ENCODE measurements around the gene LIPG. TPM values are rescaled to one million over a fixed set of nuclear protein-coding genes. Genes with fewer than 3 reads are reported as not detected.

Gene LIPG
- total RNA-seq, 1 experiment from 2014 or later: 8.4 TPM

- no TSS peak for BruUV-seq (replicated peaks)
- Histone ChIP-seq H3K27ac (ENCODE audit: low read depth, low read length, poor library complexity, severe bottlenecking) (no peak overlapping the region), H3K9me3 (ENCODE audit: low read depth, low read length, poor library complexity, severe bottlenecking) (no peaks in the 10 kb centered on the region), H3K4me3 (ENCODE audit: low read depth, low read length, poor library complexity, severe bottlenecking) (no peak overlapping the region), H3K36me3 (ENCODE audit: insufficient read depth, low read length, poor library complexity, severe bottlenecking) (no peaks in the 10 kb centered on the region), H3K27me3 (replicated peaks; ENCODE audit: insufficient read depth, low read depth, low read length, poor library complexity) (no peaks in the 10 kb centered on the region), H3K4me1 (ENCODE audit: insufficient read depth, low read length, poor library complexity, severe bottlenecking) (no peaks in the 10 kb centered on the region)
- POLR2A ChIA-PET (ENCODE audit: low non-redundant PET): no interaction called here
- TF ChIP-seq EZH2 (IDR thresholded peaks at IDR 0.05; ENCODE audit: borderline replicate concordance, low read depth, low read length, poor library complexity, severe bottlenecking) (no peak), CTCF (conservative IDR thresholded peaks at IDR 0.05; ENCODE audit: low read depth, low read length) (no peak)
- DNase-seq (ENCODE audit: low spot score): no peak
- CTCF ChIA-PET: no interaction called here
- intact Hi-C loops (cut with micrococcal nuclease; ENCODE audit: unreplicated experiment): no loop called here
Observed at GRCh38 chr18:49591775-49592174, 29.9 kb downstream of the LIPG start.

GRCh38 chr18:49596687-49597086, 34.8 kb downstream of the LIPG start:
- DNase-seq (ENCODE audit: low spot score): no peak
- TF ChIP-seq CTCF (conservative IDR thresholded peaks at IDR 0.05; ENCODE audit: low read depth, low read length): no peak
- TF ChIP-seq EZH2 (IDR thresholded peaks at IDR 0.05; ENCODE audit: borderline replicate concordance, low read depth, low read length, poor library complexity, severe bottlenecking): no peak
- ChIA-PET POLR2A (ENCODE audit: low non-redundant PET) (no interaction called here), CTCF (no interaction called here)
- Histone ChIP-seq H3K27ac (ENCODE audit: low read depth, low read length, poor library complexity, severe bottlenecking) (no peak overlapping the region), H3K4me3 (ENCODE audit: low read depth, low read length, poor library complexity, severe bottlenecking) (no peak overlapping the region), H3K4me1 (ENCODE audit: insufficient read depth, low read length, poor library complexity, severe bottlenecking) (no peaks in the 10 kb centered on the region), H3K9me3 (ENCODE audit: low read depth, low read length, poor library complexity, severe bottlenecking) (no peaks in the 10 kb centered on the region), H3K27me3 (replicated peaks; ENCODE audit: insufficient read depth, low read depth, low read length, poor library complexity) (no peaks in the 10 kb centered on the region), H3K36me3 (ENCODE audit: insufficient read depth, low read length, poor library complexity, severe bottlenecking) (no peaks in the 10 kb centered on the region)
- intact Hi-C loops (cut with micrococcal nuclease; ENCODE audit: unreplicated experiment): no loop called here
- no TSS peak for BruUV-seq (replicated peaks)

GRCh38 chr18:49597157-49597931, 35.5 kb downstream of the LIPG start:
- H3K36me3 ChIP-seq (ENCODE audit: insufficient read depth, low read length, poor library complexity, severe bottlenecking): no peaks in the 10 kb centered on the region
- ChIA-PET POLR2A (ENCODE audit: low non-redundant PET) (no interaction called here), CTCF (no interaction called here)
- H3K4me1 ChIP-seq (ENCODE audit: insufficient read depth, low read length, poor library complexity, severe bottlenecking): no peaks in the 10 kb centered on the region
- no peak overlapping the region for H3K4me3 ChIP-seq (ENCODE audit: low read depth, low read length, poor library complexity, severe bottlenecking)
- TF ChIP-seq CTCF (conservative IDR thresholded peaks at IDR 0.05; ENCODE audit: low read depth, low read length): no peak
- no peak for TF ChIP-seq EZH2 (IDR thresholded peaks at IDR 0.05; ENCODE audit: borderline replicate concordance, low read depth, low read length, poor library complexity, severe bottlenecking)
- H3K27ac ChIP-seq (ENCODE audit: low read depth, low read length, poor library complexity, severe bottlenecking): no peak overlapping the region
- H3K27me3 ChIP-seq (replicated peaks; ENCODE audit: insufficient read depth, low read depth, low read length, poor library complexity): no peaks in the 10 kb centered on the region
- intact Hi-C loops (cut with micrococcal nuclease; ENCODE audit: unreplicated experiment): no loop called here
- H3K9me3 ChIP-seq (ENCODE audit: low read depth, low read length, poor library complexity, severe bottlenecking): no peaks in the 10 kb centered on the region
- no peak for DNase-seq (ENCODE audit: low spot score)
- no TSS peak for BruUV-seq (replicated peaks)
